ENCODE measurements around the gene DUSP2.

Gene DUSP2

DNA sequence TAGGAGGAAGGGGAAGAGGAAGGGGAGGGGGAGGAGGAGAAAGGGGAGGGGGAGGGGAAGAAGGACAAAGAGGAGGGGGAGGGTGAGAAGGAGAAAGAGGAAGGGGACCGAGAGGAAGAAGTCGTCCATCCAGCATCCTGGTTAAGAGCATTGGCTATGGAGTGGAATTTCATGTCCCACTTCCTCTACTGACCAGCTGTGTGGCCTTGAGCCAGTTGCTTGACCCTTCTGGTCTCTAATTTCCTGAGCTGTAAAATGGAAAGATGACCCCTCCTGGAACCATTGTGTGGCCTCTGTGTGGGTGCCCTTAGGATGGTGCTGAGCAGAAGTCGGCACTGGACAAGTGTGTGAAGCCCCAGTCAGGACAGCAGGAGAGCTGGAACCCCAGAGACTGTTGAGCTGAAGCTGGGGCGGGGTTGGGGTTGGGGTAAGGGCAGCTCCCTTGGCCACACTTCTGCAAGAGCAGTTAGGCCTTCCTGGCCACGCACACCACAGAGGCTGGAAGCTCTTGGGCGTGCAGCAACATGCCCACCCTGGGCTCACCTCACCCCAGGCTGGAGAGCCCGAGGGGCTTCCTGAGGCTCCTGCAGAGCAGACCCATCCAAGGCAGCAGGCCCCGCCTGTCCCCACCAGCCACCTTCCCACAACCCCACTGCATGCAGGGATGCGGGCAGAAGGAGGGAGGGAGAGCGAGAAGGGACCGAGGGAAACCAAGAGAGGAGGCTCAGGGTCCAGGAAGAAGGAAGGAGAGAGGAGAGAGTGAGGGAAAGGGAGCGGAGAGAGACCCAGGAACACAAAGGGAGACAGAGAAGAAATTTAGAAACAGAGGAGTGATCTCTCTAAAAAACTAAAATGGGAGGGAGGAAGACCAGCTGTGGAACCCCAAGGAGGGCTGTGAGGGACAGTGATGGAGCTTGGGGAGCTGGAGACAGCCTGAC, 45.1 kb downstream of the DUSP2 start:
- no peak for DNase-seq (ENCODE audit: low spot score)

DNA sequence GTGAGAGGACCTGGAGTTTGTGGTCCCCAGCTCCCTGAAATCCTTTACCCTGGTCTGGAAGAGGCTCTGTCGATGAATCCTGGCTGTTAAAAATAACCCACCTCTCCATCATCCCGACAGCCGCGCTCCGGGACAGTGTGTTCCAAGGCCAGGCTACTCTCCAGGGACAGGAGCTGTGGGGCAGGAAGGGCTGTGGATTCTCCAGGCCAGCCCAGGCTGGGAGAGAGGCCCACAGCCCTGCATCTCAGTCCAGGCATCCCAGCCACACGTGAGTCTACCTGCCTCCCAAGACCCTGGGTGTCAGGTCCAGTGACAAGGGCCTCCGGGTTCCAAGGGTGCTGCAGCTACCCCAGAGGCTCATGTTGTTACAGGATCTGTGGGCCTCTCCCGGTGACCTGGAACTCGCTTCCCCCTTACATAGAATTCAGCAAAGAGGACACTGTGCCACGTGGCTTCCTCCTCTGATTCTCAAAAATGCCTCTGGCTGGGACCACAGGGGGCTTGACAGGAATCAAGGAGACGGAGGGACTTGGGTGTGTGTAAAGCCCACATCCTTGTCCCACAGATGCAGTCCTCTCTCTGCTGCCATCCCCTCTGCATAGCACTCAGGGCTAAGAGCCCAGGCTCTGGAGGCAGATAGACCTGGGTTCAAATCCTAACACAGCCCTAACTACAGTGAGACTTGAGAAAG, 46.2 kb downstream of the DUSP2 start:
- no peak for DNase-seq (ENCODE audit: low spot score)

DNA sequence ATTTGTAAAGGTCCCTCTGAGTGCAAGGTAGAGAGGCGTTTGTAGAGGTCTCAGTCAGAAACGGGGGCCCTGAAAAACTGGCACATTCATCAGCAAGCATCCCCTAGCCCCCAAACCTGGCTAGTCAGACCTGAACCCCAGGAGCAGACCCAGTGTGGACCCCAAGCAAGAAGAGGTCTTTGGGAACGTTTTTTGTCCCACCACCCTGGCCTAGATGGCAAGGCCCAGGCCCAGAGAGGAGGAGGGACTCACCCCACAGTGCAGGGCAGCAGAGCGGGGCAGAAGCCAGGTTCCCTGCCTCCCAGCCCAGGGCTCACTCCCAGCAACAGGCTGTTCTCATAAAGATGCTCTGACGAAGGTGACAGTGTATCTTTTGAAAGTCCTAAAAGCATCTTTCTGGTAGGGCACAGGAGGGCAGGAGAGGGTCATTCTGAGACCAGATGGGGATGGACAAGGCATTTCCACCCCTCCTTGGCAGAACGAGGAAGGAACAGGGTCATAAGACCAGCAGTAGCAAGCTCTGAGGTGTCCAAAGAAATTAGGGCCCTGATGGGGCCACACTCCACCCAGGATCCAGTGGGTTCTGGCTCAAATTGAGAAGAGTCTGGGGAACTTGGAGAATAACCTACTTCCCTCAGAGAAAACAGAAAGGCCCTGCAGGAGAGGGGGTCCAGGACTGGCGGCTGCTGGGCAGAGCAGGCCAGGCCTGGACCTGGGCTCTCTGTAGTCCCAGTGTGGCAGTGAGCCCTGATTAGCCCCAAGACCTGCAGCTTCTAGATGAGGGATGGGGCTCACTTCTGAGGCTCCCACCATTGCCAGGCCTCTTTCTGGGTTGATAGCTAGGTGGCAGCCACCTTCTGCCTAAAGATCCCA, 47.1 kb downstream of the DUSP2 start:
- DNase-seq (ENCODE audit: low spot score), result no peak

DNA sequence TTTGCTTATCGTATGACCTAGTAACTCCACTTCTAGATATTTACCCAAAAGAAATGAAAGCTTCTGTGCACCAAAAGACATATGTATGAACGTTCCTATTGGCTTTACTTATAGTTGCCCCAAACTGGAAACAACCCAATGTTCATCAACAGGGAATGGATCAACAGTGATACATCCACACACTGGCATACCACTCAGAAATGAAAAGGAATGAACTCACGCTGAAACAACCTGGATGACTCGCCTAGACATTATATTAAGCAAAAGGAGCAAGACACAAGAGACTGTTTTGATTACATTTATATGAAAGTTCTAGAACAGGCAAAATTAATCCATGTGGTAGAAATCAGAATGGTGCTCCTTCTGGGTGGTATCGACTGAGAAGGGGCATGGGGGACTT, 47.8 kb downstream of the DUSP2 start:
- DNase-seq (ENCODE audit: low spot score), result no peak

DNA sequence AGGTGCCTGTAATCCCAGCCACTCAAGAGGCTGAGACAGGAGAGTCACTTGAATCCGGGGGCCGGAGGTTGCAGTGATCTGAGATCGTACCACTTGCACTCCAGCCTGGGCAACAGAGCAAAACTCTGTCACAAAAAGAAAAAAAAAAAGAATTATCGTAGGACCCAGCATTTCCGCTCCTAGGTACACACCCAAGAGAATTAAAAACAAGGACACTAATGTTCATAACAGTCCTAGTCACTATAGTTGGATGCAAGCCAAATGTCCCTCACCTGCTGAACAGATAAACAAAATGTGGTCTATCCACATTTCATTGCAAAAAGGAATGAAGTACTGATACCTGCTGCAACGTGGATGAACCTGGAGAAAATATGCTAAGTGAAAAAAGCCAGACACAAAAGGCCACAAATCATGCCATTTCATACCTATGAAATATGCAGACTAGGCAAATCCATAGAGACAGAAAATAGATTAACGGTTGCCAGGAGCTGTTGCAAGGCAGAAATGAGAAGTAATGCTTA, 50.1 kb downstream of the DUSP2 start:
- no peak for DNase-seq (ENCODE audit: low spot score)

DNA sequence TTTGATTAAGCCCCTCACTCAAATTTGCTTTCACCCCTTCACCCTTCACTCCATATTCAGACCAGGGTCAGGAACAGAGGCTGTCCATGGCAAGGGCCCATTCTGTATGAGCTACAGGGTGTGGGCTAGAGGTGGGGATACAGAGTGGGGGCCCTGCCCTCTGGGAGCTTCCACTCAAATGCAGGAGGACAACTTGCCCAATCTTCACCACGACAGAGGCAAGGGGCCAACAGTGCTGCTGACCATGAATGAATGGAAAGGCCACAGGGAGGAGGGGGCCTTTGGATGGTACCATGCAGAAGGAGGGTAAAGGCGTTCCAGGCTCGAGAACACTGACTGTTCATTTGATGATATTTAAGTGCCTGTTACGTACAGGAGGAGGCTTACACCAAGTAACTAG, 51.7 kb downstream of the DUSP2 start:
- no peak for DNase-seq (ENCODE audit: low spot score)

Measured in HuH-7.5 (cell line).